Esophagus muscularis mucosa (tissue), 4 donors: Measurements from ENCODE around the gene RHO.

ENCODE experiments used
- CTCF ChIP-seq, 3 experiments: fragments of 200-600 bp in 2 of 3; fragments of 450-650 bp in 1 of 3; sonication (generic) in 2 of 3; IDR thresholded peaks; one replicate each; pipeline ENCODE4 v1.5.1; 2017 to 2019; ENCODE audit warnings: antibody characterized with exemption in 3 of 3, mild to moderate bottlenecking in 2 of 3, moderate library complexity in 1 of 3
- EP300 ChIP-seq: sonication (generic); formaldehyde crosslinking; IDR thresholded peaks from one replicate; pipeline ENCODE4 v1.6.1; 2017; ENCODE audit warnings: antibody characterized with exemption
- POLR2A ChIP-seq: fragments of 450-650 bp; IDR thresholded peaks from one replicate; pipeline ENCODE4 v1.6.1; 2017; ENCODE audit warnings: antibody characterized with exemption, moderate library complexity, mild to moderate bottlenecking, low read depth
- POLR2AphosphoS5 ChIP-seq, 2 donors: sonication (generic); formaldehyde crosslinking; IDR thresholded peaks; one replicate each; pipeline ENCODE4 v1.6.1; 2017; ENCODE audit warnings: antibody characterized with exemption in 2 of 2

DNA sequence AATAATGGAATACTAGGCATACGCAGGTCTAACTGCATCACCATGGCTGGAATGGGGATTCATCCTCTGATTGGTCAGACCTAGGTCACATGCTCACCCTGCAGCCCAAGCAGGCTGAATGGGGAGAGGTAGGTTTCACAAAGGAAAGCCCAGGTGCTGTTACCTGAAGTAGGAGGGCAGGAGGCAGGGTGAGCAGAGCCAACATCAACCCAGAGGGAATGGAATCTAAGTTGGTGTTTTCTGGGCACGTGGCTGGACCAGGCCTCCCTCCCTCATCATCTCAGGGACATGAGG is 7.9 kb downstream of the RHO start:
- TF ChIP-seq CTCF (IDR thresholded peaks at IDR 0.05) (no peak), POLR2AphosphoS5 (IDR thresholded peaks at IDR 0.05) (no peak), POLR2A (no peak), EP300 (no peak)
